Large intestine (tissue), 12 donors: ENCODE measurements around the gene YJEFN3. TPM values are rescaled to one million over a fixed set of nuclear protein-coding genes. Genes with fewer than 3 reads are reported as not detected.
A peak's percentile ranks its signal among the peaks of the same experiment; 100 is the strongest.

Source experiments
- DNase-seq, 2 donors: peaks; one replicate each; pipeline versions ENCODE4 v3.0.0 to v3.0.0-alpha.2; 2013
- H3K27ac ChIP-seq: one replicate; pipeline ENCODE4 v1.5.1; 2013; ENCODE audit warnings: low read length
- H3K27me3 ChIP-seq: 2 replicates; pipeline ENCODE4 v1.6.1; 2013; ENCODE audit warnings: low read length; ENCODE audit not compliant: control insufficient read depth, insufficient read depth
- H3K36me3 ChIP-seq: 2 replicates; pipeline ENCODE4 v1.6.1; 2013; ENCODE audit warnings: low read length; ENCODE audit not compliant: control insufficient read depth, insufficient read depth
- H3K4me1 ChIP-seq: one replicate; pipeline ENCODE4 v1.6.1; 2013; ENCODE audit warnings: low read length; ENCODE audit not compliant: control insufficient read depth, insufficient read depth
- H3K4me3 ChIP-seq: one replicate; pipeline ENCODE4 v1.5.1; 2013; ENCODE audit warnings: low read length
- H3K9me3 ChIP-seq: one replicate; pipeline ENCODE4 v1.6.1; 2013; ENCODE audit warnings: mild to moderate bottlenecking, low read depth, low read length, moderate library complexity; ENCODE audit not compliant: control insufficient read depth
- WGBS: methylation state at CpG from one replicate; pipeline ENCODE4 v1.1.5; 2013; ENCODE audit warnings: low lambda C conversion rate; ENCODE audit not compliant: insufficient coverage; 5-methylcytosine and 5-hydroxymethylcytosine counted together
- long read RNA-seq, 11 donors: transcript quantifications; one replicate each; lab custom pipeline, GENCODE V29; 2026
- polyA plus RNA-seq: library from polyadenylated mRNA; unstranded; fragments of 120-200 nt; gene quantifications from one replicate; pipeline ENCODE4 v1.2.1, GENCODE V29; 2013

Gene YJEFN3
- polyA plus RNA-seq: 9.5 TPM
- long read RNA-seq, donor 1: 0 reads
- long read RNA-seq, donor 2: 0 reads
- long read RNA-seq, donor 3: 0 reads
- long read RNA-seq, donor 4: 0 reads
- long read RNA-seq, donor 5: 0 reads
- long read RNA-seq, donor 6: 0 reads
- long read RNA-seq, donor 7: 0 reads
- long read RNA-seq, donor 8: 0 reads
- long read RNA-seq, donor 9, partial matches to known transcripts: 0 of 1 reads
- long read RNA-seq, donor 9, other reads (novel, unspliced or antisense): 0 of 1 reads
- long read RNA-seq, donor 10: 0 reads
- long read RNA-seq, donor 11: 0 reads

- peak in 1 of 2 donors; percentile 35 for DNase-seq
Measured at GRCh38 chr19:19528721-19529490, at the start of gene YJEFN3. Gene YJEFN3, plus strand, starts transcription at chr19:19528911. Its CDS starts 22 bp downstream, at chr19:19528933.

GRCh38 chr19:19480688-19481087, 48.0 kb upstream of the YJEFN3 start:
- WGBS: no CpG with 5 or more reads among the region's 5 CpGs
- Histone ChIP-seq H3K27ac (no peak overlapping the region), H3K27me3 (no peaks in the 10 kb centered on the region), H3K4me3 (no peak overlapping the region), H3K9me3 (no peaks in the 10 kb centered on the region), H3K4me1 (peaks cover 15% of the 10 kb centered on the region), H3K36me3 (peaks cover 37% of the 10 kb centered on the region)
- DNase-seq: no peak

More at GRCh38 chr19:19528721-19529490, at the start of gene YJEFN3:
- H3K27me3 ChIP-seq: no peaks in the 10 kb centered on the region
- no peak within 1 kb of the TSS for H3K27ac ChIP-seq
- H3K4me1 ChIP-seq: no peaks in the 10 kb centered on the region
- H3K36me3 ChIP-seq: peaks cover 46% of the 10 kb centered on the region
- H3K9me3 ChIP-seq: no peaks in the 10 kb centered on the region
- no peak within 1 kb of the TSS for H3K4me3 ChIP-seq
- WGBS: 70% methylated on average over 2 of the region's 50 CpGs

GRCh38 chr19:19482809-19483596, 45.7 kb upstream of the YJEFN3 start:
- no peaks in the 10 kb centered on the region for H3K9me3 ChIP-seq
- peaks cover 36% of the 10 kb centered on the region for H3K36me3 ChIP-seq
- H3K4me1 ChIP-seq: peaks cover 27% of the 10 kb centered on the region
- no peak overlapping the region for H3K4me3 ChIP-seq
- peak overlapping the region; percentile 33 for H3K27ac ChIP-seq
- WGBS: no CpG with 5 or more reads among the region's 19 CpGs
- no peaks in the 10 kb centered on the region for H3K27me3 ChIP-seq
- peak in 1 of 2 donors; percentile 39 for DNase-seq

- WGBS: no CpG with 5 or more reads among the region's 15 CpGs
- H3K4me3 ChIP-seq: no peak overlapping the region
- H3K9me3 ChIP-seq: no peaks in the 10 kb centered on the region
- no peaks in the 10 kb centered on the region for H3K27me3 ChIP-seq
- peaks cover 34% of the 10 kb centered on the region for H3K36me3 ChIP-seq
- DNase-seq: no peak
- peaks cover 50% of the 10 kb centered on the region for H3K4me1 ChIP-seq
- H3K27ac ChIP-seq: no peak overlapping the region
Measured at GRCh38 chr19:19485161-19485997, 43.3 kb upstream of the YJEFN3 start.

GRCh38 chr19:19485998-19486290, 42.8 kb upstream of the YJEFN3 start:
- WGBS: no CpG with 5 or more reads among the region's 5 CpGs
- Histone ChIP-seq H3K27ac (no peak overlapping the region), H3K9me3 (no peaks in the 10 kb centered on the region), H3K27me3 (no peaks in the 10 kb centered on the region), H3K4me1 (peaks cover 50% of the 10 kb centered on the region), H3K36me3 (peaks cover 31% of the 10 kb centered on the region), H3K4me3 (no peak overlapping the region)
- DNase-seq: no peak

- no peak overlapping the region for H3K4me3 ChIP-seq
- no peak for DNase-seq
- no peaks in the 10 kb centered on the region for H3K9me3 ChIP-seq
- H3K27me3 ChIP-seq: no peaks in the 10 kb centered on the region
- H3K4me1 ChIP-seq: peaks cover 50% of the 10 kb centered on the region
- H3K27ac ChIP-seq: no peak overlapping the region
- H3K36me3 ChIP-seq: peaks cover 26% of the 10 kb centered on the region
- no CpG with 5 or more reads among the region's 15 CpGs for WGBS
Measured at GRCh38 chr19:19486343-19487076, 42.2 kb upstream of the YJEFN3 start.

- Histone ChIP-seq H3K36me3 (peaks cover 34% of the 10 kb centered on the region), H3K4me1 (peaks cover 50% of the 10 kb centered on the region), H3K4me3 (no peak overlapping the region), H3K9me3 (no peaks in the 10 kb centered on the region), H3K27me3 (no peaks in the 10 kb centered on the region), H3K27ac (no peak overlapping the region)
- no peak for DNase-seq
- WGBS: no CpG with 5 or more reads among the region's 9 CpGs
Measured at GRCh38 chr19:19487077-19487949, 41.4 kb upstream of the YJEFN3 start.

GRCh38 chr19:19487950-19488874, 40.5 kb upstream of the YJEFN3 start:
- H3K9me3 ChIP-seq: no peaks in the 10 kb centered on the region
- H3K4me3 ChIP-seq: no peak overlapping the region
- WGBS: no CpG with 5 or more reads among the region's 20 CpGs
- peaks cover 41% of the 10 kb centered on the region for H3K4me1 ChIP-seq
- H3K27ac ChIP-seq: peak overlapping the region; percentile 70
- H3K36me3 ChIP-seq: peaks cover 40% of the 10 kb centered on the region
- peak in 1 of 2 donors; percentile 55 for DNase-seq
- no peaks in the 10 kb centered on the region for H3K27me3 ChIP-seq
